H54 (cell line): ENCODE measurements around the gene DNAAF1.

Source experiments
- DNase-seq: peaks from one replicate; pipeline ENCODE4 v3.0.0; 2011; ENCODE audit warnings: low spot score, mixed read lengths; ENCODE audit not compliant: insufficient read length
- FAIRE-seq: peaks from 3 replicates; lab custom pipeline; 2011; peaks lifted over from hg19 to GRCh38; lab: Jason Lieb, UNC
- POLR2A ChIP-seq: IDR thresholded peaks from 2 replicates; pipeline ENCODE4 v1.6.1; 2011; ENCODE audit warnings: low read depth, mild to moderate bottlenecking, low read length

The DNAAF1 gene

GRCh38 chr16:84226026-84226425 lies 80.9 kb downstream of the DNAAF1 start:
- no peak for TF ChIP-seq POLR2A
- DNase-seq (no peak), FAIRE-seq (no peak)
